Osteoblast (primary cell): ENCODE data around the gene PEX16. TPM values are rescaled to one million over a fixed set of nuclear protein-coding genes. Genes with fewer than 3 reads are reported as not detected.

Source experiments
- DNase-seq: peaks from one replicate; pipeline ENCODE4 v3.0.0; 2011; ENCODE audit warnings: low spot score, mixed read lengths; ENCODE audit not compliant: insufficient read length; ENCODE audit errors: missing footprints
- H2AFZ ChIP-seq: 2 replicates; pipeline ENCODE4 v1.6.0; 2011; ENCODE audit warnings: mild to moderate bottlenecking, low read length
- H3K27ac ChIP-seq: 2 replicates; pipeline ENCODE4 v1.5.1; 2011; ENCODE audit warnings: mild to moderate bottlenecking, low read depth, low read length, moderate library complexity
- H3K27me3 ChIP-seq: 2 replicates; pipeline ENCODE4 v1.6.0; 2012; ENCODE audit warnings: mild to moderate bottlenecking, control low read depth, inconsistent platforms, low read length, moderate library complexity; ENCODE audit not compliant: insufficient read depth
- H3K36me3 ChIP-seq: 2 replicates; pipeline ENCODE4 v1.5.1; 2011; ENCODE audit warnings: mild to moderate bottlenecking, low read length, control low read depth, moderate library complexity; ENCODE audit not compliant: insufficient read depth
- H3K4me1 ChIP-seq: 2 replicates; pipeline ENCODE4 v1.5.1; 2011; ENCODE audit warnings: mild to moderate bottlenecking, low read length, control low read depth, moderate library complexity; ENCODE audit not compliant: insufficient read depth
- H3K4me2 ChIP-seq: 2 replicates; pipeline ENCODE4 v1.6.0; 2011; ENCODE audit warnings: mild to moderate bottlenecking, low read length; ENCODE audit not compliant: insufficient read depth
- H3K4me3 ChIP-seq: fragments of 200-600 bp; sonication (generic); 3 replicates; pipeline ENCODE4 v1.5.1; 2012; ENCODE audit warnings: mild to moderate bottlenecking, low read length, inconsistent platforms; ENCODE audit not compliant: insufficient read depth
- H3K79me2 ChIP-seq: 2 replicates; pipeline ENCODE4 v1.6.0; 2012; ENCODE audit warnings: mild to moderate bottlenecking, low read length, control low read depth, inconsistent platforms; ENCODE audit not compliant: insufficient read depth
- H3K9me3 ChIP-seq: 2 replicates; pipeline ENCODE4 v1.5.1; 2011; ENCODE audit warnings: low read depth, low read length, control low read depth
- H4K20me1 ChIP-seq: 2 replicates; pipeline ENCODE4 v1.6.0; 2012; ENCODE audit warnings: mild to moderate bottlenecking, low read length, control low read depth; ENCODE audit not compliant: insufficient read depth
- CTCF ChIP-seq: IDR thresholded peaks from 2 replicates; pipeline ENCODE4 v1.5.1; 2011; ENCODE audit warnings: mild to moderate bottlenecking, low read depth, low read length, moderate library complexity; ENCODE audit errors: extremely low read depth
- total RNA-seq: library from RNA; depleted of rRNA; stranded (reverse); fragments of >200 nt; gene quantifications from 2 replicates; pipeline ENCODE4 v1.2.3, GENCODE V29; 2012

PEX16 gene
- 27.4 and 28.6 TPM in 2 replicates for total RNA-seq

- Histone ChIP-seq H3K4me2 (peak within 1 kb of the TSS; percentile 98), H3K4me3 (peak within 1 kb of the TSS; percentile 100), H2AFZ (peak within 1 kb of the TSS; percentile 99), H3K4me1 (peaks cover 11% of the 10 kb centered on the region), H3K27me3 (peaks cover 21% of the 10 kb centered on the region), H3K79me2 (peaks cover 20% of the 10 kb centered on the region), H3K27ac (peak within 1 kb of the TSS; percentile 84), H4K20me1 (peaks cover 13% of the 10 kb centered on the region), H3K9me3 (no peaks in the 10 kb centered on the region), H3K36me3 (peaks cover 20% of the 10 kb centered on the region)
- TF ChIP-seq CTCF = no peak
- DNase-seq = peak; percentile 100
These were observed at the start of gene PEX16 for GRCh38 chr11:45917623-45918330. PEX16 (minus strand) TSS chr11:45917877; CDS start chr11:45917811, 66 bp downstream.

DNA sequence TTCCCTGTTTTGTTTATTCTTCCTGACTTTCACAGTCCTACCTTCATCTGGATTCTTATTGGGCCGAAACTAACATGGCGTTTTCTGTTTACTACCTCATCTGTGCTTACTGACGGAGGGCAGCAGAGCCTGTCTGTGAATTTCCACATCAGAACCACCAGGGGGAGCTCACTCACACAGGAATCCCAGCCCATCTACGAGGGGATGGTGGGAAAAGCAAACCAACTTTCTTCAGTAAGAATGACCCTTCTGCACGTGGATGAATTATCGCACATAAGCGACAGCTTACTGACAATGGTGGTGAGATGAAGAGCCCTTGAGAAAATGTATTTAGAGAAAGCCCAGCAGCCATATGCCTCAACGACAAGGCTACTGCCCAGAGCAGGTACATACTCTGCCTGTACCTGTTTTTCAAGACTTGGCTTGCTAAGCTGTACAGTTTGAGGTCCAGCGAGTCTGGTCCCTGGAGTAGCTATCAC lies 47.3 kb upstream of the PEX16 start:
- no peaks in the 10 kb centered on the region for H3K79me2 ChIP-seq
- DNase-seq = peak; percentile 80
- peaks cover 17% of the 10 kb centered on the region for H3K36me3 ChIP-seq
- peak overlapping the region; percentile 0 for H3K27ac ChIP-seq
- peak; percentile 94 for TF ChIP-seq CTCF
- no peak overlapping the region for H3K4me2 ChIP-seq
- no peaks in the 10 kb centered on the region for H3K4me1 ChIP-seq
- no peaks in the 10 kb centered on the region for H4K20me1 ChIP-seq
- no peak overlapping the region for H2AFZ ChIP-seq
- no peaks in the 10 kb centered on the region for H3K9me3 ChIP-seq
- no peaks in the 10 kb centered on the region for H3K27me3 ChIP-seq
- no peak overlapping the region for H3K4me3 ChIP-seq

DNA sequence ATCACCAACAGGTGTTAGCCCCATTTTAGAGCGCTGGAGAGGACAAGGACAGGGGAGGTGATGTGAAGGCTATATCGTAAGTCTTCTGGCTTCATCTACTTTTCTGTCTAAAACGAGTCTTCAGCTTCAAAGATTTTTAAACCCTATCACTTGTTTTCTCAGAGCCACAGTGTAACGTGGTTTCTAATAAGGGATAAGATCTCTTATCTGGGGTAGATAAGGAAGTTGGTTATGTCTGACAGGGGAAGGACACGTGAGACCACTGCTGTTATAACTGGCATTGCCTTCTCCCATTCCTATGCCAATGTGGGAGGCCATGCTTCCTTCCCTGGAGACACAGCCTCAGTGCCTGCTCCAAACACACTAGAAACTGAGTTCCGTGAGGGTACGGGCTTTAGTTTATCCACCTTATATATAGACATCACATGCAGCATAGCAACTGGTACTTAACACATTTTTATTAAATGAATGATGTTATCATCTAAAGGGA lies 44.1 kb upstream of the PEX16 start:
- H3K4me3 ChIP-seq = no peak overlapping the region
- no peaks in the 10 kb centered on the region for H3K4me1 ChIP-seq
- no peaks in the 10 kb centered on the region for H3K79me2 ChIP-seq
- DNase-seq = no peak
- H3K36me3 ChIP-seq = peaks cover 3% of the 10 kb centered on the region
- no peak overlapping the region for H3K4me2 ChIP-seq
- no peaks in the 10 kb centered on the region for H4K20me1 ChIP-seq
- TF ChIP-seq CTCF = no peak
- H3K9me3 ChIP-seq = no peaks in the 10 kb centered on the region
- no peak overlapping the region for H3K27ac ChIP-seq
- no peak overlapping the region for H2AFZ ChIP-seq
- no peaks in the 10 kb centered on the region for H3K27me3 ChIP-seq

DNA sequence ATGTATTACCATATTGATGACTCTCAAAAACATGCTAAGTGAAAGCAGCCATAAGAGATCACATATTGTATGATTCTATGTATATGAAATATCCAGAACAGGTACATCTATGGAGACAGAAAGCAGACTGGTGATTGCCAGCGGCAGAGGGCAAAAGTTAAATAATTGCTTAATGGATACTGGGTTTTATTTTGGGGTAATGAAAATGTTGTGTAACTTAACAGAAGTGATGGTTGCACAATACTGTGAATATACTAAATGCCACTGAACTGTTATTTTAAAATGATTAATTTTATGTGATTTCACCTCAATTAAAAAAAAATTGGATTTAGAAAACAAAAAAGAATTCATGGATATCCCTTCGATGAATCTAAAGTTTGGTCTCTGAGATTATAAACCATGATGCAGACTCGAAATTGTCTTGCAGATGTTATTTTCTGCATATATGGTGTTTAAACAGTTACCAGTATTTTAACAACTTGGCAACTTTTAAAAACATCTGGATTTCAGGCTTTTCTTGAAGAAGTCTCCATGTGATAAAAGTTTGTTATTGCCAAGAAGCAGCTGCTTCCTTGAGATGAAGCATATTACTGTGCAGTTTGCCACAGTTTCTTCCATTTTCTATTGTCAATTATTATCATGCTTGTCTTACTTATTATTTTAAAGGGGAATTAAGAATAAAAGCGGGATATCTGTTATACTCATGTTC lies 42.9 kb upstream of the PEX16 start:
- no peak overlapping the region for H3K4me3 ChIP-seq
- no peak overlapping the region for H3K4me2 ChIP-seq
- no peak overlapping the region for H3K27ac ChIP-seq
- H2AFZ ChIP-seq = no peak overlapping the region
- peaks cover 3% of the 10 kb centered on the region for H3K36me3 ChIP-seq
- H3K4me1 ChIP-seq = no peaks in the 10 kb centered on the region
- TF ChIP-seq CTCF = no peak
- DNase-seq = no peak
- no peaks in the 10 kb centered on the region for H3K27me3 ChIP-seq
- no peaks in the 10 kb centered on the region for H3K9me3 ChIP-seq
- H4K20me1 ChIP-seq = no peaks in the 10 kb centered on the region
- no peaks in the 10 kb centered on the region for H3K79me2 ChIP-seq
